GM12872 (cell line): Measurements from ENCODE around the gene OLFM3.
A peak's percentile ranks its signal among the peaks of the same experiment; 100 is the strongest.

Experiments used
- TF ChIP-seq, protein P1 (sequence below): IDR thresholded peaks from 3 replicates; pipeline ENCODE4 v1.5.1; 2011; ENCODE audit warnings: low read depth, mild to moderate bottlenecking, low read length, moderate library complexity; ENCODE audit not compliant: insufficient read depth

Gene OLFM3

DNA sequence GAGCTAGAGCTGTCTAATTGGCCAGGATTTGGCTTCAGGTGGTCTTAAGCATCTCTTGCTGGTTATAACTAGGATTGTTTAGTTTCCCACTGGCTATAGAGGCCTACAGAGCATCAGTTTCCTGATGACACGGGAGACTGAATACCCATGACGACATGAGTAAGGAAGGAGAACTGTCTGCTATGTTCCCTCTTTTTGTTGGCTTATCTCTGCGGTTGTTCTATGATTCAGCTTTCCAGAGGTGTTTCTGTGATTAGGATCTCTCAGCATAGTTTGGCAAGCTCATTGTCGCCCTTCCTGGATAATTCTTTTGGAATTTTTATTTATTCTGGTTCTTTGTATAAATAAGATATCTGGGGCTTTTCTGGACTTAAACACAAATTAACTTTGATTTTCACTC, 163.4 kb downstream of the OLFM3 start:
- TF ChIP-seq, protein P1, sequence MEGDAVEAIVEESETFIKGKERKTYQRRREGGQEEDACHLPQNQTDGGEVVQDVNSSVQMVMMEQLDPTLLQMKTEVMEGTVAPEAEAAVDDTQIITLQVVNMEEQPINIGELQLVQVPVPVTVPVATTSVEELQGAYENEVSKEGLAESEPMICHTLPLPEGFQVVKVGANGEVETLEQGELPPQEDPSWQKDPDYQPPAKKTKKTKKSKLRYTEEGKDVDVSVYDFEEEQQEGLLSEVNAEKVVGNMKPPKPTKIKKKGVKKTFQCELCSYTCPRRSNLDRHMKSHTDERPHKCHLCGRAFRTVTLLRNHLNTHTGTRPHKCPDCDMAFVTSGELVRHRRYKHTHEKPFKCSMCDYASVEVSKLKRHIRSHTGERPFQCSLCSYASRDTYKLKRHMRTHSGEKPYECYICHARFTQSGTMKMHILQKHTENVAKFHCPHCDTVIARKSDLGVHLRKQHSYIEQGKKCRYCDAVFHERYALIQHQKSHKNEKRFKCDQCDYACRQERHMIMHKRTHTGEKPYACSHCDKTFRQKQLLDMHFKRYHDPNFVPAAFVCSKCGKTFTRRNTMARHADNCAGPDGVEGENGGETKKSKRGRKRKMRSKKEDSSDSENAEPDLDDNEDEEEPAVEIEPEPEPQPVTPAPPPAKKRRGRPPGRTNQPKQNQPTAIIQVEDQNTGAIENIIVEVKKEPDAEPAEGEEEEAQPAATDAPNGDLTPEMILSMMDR, result no peak

DNA sequence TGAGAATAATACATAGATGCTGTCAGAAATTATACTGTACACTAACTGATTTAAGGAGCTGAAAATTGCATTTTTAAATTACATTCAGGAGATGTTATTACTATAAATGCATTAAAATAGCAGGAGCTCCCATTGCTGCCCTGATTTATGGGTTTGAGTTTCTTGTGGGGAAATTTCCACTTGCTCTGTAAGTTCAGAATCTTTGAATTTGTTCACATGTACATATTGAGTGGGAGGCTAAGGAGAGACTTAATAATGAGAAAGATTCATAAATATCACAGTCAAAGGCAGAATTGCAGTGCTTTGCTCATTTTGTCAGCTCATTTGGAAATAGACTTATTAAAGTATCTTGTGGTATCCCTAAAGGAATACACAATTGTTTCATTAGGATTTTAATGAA, 170.3 kb downstream of the OLFM3 start:
- TF ChIP-seq, protein P1, result no peak

DNA sequence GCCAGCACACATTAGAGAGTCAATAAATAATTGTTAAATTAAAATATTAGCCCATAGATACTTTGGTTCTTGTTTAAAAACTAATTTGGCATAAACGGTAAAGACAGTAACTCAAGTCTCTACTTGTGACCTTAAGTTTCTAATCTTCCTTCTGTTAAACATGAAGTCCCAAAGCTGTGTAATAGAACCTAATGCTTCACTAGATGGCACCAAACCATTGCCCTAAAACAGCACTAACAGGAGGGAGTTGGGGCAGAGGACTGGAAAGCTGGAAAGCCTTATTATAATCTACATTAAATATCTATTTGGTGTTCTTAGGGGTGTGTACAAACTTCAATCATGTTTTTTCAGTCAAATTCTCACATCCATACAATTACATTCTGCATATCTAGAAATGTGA, 176.7 kb downstream of the OLFM3 start:
- TF ChIP-seq, protein P1, result peak; percentile 34; the same call in 2 of the 3 replicates

DNA sequence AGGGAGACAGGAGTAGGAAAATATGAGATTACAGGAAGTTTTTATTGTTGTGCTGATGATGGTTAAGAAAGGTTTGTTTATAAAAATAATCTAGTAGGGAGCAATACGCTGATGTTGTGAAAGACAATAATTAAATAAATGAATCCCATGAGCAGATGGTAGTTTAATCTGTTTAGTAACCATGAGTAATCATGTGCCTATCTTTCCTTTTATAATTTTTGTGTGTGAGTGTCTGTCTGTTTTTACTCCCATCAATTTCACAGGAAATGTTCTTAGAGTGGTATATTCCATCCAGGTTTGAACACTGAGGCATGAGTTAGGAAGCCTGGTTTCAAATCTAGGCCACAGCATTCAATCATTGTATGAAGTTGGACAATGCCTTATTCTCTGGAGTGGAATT, 180.5 kb downstream of the OLFM3 start:
- TF ChIP-seq, protein P1, result no peak

DNA sequence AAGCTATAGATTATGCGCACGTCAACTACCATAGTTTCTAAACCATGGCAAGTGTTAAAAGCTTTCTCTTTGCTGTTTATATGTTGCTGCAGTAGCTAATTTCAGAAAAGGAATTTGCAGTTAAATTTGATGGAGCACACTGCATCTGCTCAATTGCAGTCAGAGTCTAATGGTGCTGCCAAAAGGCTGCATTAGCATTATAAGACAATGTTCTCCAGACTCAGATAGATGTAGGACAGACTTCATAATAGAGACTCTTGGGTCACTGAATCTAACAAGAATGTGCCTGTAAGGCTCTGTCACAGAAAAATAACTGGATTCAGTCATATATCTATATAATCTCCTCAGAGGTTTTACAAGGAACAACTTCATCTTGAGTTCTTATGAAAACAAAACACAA, 198.3 kb downstream of the OLFM3 start:
- TF ChIP-seq, protein P1, result no peak

DNA sequence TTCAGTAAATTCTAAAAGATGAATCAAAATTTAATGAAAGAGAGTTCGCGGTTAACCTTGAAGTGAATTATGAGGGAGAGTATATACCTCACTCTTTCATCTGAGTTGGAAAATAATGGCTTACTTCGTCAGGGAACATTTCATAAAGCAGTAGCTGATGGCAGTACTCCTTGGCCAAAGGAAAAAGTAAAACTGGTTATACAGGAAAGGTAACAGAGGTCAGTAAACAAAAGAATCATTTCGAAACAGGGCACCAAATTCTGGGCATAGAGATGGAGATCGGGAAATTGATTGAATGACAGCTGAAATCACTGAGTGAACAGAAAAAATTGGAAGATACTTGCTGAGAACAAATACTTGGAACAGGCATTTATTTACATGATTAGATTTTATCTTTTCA, 199.0 kb downstream of the OLFM3 start:
- TF ChIP-seq, protein P1, result no peak

DNA sequence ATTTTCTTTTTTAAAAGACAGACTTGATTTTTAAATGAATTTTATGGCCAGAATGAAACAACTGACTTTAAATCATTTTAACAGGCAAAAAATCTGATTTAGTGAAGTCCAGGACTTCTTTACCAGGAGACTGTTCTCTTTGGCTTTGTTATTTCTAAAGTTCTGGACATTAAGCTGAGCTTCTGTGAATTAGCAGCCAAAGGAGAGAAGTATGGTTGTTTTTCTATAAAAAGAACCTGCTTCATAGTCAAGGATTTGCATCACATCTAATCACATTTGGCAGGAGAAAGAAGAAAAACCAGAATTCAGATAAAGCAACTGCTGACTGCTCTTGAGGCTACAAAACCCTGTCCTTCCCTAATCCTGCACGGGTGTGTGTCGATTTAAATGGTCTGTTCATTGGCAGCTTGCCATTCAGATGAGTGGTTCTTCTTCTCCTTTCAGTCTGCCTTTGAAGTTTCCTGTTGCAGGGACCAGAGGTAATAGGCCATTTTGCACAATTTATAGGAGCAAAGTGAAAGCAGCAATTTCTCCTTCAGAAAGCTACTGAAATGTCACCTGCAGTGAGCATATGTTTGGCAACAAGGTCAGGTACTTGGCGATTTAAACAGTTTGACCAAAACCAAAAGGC, 215.4 kb downstream of the OLFM3 start:
- TF ChIP-seq, protein P1, result no peak
